22Rv1 (cell line): ENCODE results near the gene RCE1.

Experiments used
- H3K27ac ChIP-seq: fragments of 450-650 bp; 2 replicates; pipeline ENCODE4 v1.5.1; 2017
- ZFX ChIP-seq: fragments of 450-650 bp; IDR thresholded peaks from 2 replicates; pipeline ENCODE4 v1.6.1; 2017; ENCODE audit warnings: antibody characterized with exemption, borderline replicate concordance
- TF ChIP-seq, protein P1 (sequence below): fragments of 450-650 bp; IDR thresholded peaks from 2 replicates; pipeline ENCODE4 v1.5.1; 2017; ENCODE audit warnings: mild to moderate bottlenecking

The RCE1 gene

GRCh38 chr11:66845876-66846212 is 2.6 kb downstream of the RCE1 start:
- no peak overlapping the region for H3K27ac ChIP-seq
- no peak for TF ChIP-seq ZFX
- TF ChIP-seq, protein P1, sequence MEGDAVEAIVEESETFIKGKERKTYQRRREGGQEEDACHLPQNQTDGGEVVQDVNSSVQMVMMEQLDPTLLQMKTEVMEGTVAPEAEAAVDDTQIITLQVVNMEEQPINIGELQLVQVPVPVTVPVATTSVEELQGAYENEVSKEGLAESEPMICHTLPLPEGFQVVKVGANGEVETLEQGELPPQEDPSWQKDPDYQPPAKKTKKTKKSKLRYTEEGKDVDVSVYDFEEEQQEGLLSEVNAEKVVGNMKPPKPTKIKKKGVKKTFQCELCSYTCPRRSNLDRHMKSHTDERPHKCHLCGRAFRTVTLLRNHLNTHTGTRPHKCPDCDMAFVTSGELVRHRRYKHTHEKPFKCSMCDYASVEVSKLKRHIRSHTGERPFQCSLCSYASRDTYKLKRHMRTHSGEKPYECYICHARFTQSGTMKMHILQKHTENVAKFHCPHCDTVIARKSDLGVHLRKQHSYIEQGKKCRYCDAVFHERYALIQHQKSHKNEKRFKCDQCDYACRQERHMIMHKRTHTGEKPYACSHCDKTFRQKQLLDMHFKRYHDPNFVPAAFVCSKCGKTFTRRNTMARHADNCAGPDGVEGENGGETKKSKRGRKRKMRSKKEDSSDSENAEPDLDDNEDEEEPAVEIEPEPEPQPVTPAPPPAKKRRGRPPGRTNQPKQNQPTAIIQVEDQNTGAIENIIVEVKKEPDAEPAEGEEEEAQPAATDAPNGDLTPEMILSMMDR = no peak

DNA sequence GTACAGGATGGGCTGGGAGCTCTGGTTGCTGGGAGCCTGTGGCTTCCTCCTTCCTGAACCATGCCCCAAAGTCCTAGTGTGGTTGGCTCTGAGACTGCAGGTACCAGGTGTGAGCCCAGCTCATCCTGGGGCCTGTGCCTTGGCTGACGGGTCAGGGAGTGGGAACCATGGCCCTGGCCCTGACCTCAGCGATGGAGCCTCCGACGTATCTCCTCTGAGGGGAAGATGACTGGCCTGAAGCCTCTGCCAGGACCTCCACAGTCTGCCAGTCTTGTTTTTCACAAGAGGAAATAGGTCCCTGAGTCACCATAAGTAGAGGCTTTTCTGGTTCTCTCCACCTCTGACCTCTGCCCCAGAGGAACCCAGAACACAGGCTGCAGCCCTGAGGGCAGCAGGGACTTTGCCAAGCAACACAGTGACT is 3.4 kb downstream of the RCE1 start:
- 0 out of 2 replicates have a peak overlapping the region, but pooled peaks have one; percentile 7 for H3K27ac ChIP-seq
- TF ChIP-seq, protein P1 = no peak
- TF ChIP-seq ZFX = no peak

DNA sequence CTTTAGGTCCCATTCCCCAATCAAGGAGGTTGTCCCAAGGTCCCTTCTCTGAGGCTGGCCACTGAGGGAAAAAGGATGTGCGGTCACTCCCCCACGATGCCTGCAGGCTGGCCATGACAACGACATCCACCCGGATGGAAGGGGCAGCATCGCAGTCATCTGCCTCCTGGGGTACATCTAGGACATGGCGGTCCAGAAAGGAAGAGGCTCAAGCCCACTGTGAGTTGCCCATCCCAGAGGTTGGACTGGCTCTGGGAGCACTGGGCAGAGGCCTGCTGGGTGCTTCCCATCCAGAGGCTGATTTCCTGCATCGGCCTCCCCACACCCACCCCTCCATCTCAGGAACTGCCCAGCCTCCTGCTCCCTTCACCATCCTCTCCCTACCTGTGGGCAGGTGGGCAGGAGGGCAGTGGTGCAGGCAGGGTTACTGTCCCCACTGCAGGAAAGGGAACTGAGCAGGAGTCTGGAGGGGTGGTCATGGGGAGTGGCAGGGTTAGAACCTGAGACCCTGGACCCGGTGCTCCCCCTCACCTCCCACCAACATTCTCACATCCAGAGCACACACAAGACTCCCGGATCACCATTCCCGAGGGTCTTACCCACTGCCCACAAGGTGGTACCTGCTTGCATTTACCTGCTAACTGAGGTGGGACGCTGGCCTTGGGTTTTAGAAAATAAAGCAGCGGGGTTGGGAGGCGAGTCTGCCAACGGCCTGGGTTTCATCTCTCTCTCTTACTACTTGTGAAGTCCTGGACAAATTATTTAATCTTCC is 4.4 kb downstream of the RCE1 start:
- TF ChIP-seq ZFX = no peak
- TF ChIP-seq, protein P1 = no peak
- no peak overlapping the region for H3K27ac ChIP-seq

GRCh38 chr11:66848671-66849500 is 5.6 kb downstream of the RCE1 start:
- H3K27ac ChIP-seq = no peak overlapping the region
- TF ChIP-seq, protein P1 = no peak
- no peak for TF ChIP-seq ZFX

- no peak overlapping the region for H3K27ac ChIP-seq
- TF ChIP-seq ZFX = no peak
Observed at GRCh38 chr11:66849501-66850234, 6.4 kb downstream of the RCE1 start.

DNA sequence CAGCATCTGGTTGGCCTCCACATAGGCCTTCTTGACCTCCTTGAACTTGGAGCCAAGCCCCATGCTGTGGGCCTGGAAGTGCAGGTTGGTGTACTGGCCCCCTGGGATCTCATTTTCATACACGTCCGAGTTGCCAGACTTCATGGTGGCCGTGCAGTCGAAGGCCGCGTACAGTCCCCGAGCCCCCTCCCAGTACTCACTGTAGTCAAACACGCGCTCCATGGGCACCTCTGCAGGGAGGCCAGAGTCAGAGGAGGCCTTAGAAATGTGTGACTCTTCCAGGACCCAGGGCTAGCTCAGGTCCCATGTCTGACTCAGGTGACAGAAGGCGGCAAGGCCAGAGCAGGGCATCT is 7.0 kb downstream of the RCE1 start:
- TF ChIP-seq, protein P1 = no peak
- TF ChIP-seq ZFX = no peak
- H3K27ac ChIP-seq = no peak overlapping the region

GRCh38 chr11:66850588-66851238 is 7.5 kb downstream of the RCE1 start:
- no peak for TF ChIP-seq ZFX
- TF ChIP-seq, protein P1 = no peak

More at GRCh38 chr11:66850588-66851238, 7.5 kb downstream of the RCE1 start:
- no peak overlapping the region for H3K27ac ChIP-seq
